ENCODE measurements around the gene INTS3.
"Not testable (repeated sequence)": the region's sequence is repeated elsewhere in the genome, so short reads cannot be mapped to it uniquely, and the experiment has no call there.

INTS3 gene

DNA sequence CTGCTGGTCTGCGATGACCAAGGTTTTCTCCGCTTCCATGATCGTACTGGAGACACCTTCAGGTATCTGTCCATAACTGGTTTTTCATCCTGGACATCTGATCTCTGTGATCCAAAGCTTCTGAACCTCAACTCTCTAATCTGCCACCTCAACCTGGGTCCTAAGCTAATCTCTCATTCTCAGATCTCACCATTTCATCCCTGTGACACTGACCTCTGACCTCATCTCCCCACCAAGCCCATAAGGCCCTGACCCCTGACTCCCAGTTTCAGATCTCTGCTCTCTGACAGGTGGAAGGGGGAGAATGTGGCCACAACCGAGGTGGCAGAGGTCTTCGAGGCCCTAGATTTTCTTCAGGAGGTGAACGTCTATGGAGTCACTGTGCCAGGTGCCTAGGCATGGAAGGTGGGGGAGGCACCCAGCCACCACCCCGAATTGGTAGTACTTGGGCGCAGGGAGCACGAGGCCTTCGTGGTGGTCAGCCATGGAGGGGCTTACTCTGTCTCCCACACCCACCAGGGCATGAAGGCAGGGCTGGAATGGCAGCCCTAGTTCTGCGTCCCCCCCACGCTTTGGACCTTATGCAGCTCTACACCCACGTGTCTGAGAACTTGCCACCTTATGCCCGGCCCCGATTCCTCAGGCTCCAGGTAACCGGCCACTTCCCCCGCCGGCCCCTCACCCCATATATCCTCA lies 51.1 kb downstream of the INTS3 start:
- DNase-seq = no peak

DNA sequence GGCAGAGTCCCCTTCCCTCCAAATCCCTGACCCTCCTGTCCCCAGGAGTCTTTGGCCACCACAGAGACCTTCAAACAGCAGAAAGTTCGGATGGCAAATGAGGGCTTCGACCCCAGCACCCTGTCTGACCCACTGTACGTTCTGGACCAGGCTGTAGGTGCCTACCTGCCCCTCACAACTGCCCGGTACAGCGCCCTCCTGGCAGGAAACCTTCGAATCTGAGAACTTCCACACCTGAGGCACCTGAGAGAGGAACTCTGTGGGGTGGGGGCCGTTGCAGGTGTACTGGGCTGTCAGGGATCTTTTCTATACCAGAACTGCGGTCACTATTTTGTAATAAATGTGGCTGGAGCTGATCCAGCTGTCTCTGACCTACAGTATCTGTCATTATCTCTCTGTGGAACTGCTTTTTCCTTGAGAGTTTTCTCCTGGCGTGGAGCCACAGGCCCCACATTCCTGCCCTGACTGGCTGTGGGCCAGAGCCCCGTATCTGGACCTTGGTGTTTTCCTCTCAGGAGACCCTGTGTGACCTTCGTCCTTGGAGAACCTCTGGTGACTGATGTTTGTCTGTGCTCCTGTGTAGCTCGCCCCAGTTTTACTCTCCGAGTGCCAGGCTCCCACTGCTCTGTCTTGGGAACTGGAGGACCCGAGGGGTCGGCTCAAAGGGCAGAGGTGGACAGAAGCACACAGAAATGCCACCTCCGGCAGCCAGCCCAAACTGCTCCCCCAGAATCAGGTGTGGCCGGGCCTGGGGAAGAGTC lies 52.1 kb downstream of the INTS3 start:
- no peak for DNase-seq

DNA sequence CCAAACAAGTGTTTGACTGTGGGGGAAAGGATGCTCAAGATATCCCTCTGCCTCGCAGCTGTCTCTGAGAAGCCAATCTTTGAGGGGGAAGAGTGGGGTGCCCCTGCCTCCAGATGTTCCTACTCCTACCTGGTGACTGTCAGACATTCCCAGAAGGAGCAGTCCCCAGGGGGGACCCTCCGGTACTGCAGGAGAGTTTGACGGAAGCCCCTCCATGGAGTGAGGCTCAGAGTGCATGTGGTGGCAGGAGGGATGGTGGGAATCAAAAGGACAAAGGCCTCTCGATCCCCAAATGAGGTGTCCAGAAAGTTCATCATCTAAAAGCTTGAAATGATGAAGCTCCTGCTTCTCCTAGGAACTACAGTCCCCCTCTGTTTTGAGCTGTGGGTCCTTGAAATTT lies 52.7 kb downstream of the INTS3 start:
- DNase-seq = no peak

DNA sequence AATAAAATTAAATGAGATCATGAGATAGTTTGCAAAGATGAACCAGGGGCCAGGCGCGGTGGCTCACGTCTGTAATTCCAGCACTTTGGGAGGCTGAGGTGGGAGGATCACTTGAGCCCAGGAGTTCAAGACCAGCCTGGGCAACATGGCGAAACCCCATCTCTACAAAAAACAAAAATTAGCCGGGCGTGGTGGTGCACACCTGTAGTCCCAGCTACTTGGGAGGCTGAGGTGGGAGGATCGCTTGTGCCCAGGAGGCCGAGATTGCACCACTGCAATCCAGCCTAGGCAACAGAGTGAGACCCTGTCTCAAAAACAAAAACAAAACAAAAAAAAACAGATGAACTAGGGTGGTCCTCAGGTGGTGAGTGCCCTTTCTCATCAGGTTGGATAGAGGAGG lies 54.8 kb downstream of the INTS3 start:
- not testable (repeated sequence) for DNase-seq

DNA sequence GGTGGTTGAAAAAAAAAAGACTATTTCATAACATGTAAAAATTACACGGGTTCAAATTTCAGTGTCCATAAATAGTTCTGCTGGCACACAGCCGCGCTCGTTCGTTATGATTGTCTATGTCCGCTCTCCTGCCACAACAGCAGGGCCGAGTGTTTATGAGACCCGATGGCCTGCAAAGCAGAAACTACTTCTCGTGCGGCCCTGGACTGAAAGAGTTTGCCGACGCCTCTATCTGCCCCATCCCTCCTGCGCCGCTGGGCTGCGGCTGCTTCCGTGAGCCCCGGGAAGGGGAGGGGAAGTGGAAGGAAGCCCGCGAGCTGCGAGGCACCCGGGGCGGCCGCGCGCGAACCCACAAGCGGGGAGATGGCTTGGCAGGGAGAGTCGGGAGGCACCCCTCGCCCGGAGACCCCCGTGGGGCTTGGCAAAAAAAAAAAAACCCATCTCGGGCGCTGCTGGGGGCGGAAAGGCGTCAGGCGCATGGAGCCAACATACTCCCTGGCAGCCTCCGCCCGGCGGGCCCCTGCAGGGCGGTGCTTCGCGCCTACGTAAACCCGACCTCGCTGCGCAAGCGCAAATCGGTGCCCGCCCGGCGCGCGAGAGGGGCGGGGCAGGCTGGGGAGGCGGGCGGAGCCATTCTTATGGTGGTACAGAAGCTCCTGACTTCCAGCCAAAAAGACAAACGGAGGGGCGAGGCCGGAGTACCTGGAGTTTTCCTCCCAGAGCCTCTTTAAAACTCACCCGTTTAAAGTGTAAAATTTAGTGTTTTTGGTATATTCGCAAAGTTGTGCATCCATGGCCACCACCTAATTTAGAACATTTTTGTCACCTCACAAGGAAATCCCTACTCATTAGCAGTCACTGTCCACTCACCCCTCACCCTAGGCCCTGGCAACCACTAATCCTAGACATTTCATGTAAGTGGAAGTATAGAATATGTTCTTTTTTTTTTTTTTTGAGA lies 55.7 kb downstream of the INTS3 start:
- peak; percentile 92 for DNase-seq

DNA sequence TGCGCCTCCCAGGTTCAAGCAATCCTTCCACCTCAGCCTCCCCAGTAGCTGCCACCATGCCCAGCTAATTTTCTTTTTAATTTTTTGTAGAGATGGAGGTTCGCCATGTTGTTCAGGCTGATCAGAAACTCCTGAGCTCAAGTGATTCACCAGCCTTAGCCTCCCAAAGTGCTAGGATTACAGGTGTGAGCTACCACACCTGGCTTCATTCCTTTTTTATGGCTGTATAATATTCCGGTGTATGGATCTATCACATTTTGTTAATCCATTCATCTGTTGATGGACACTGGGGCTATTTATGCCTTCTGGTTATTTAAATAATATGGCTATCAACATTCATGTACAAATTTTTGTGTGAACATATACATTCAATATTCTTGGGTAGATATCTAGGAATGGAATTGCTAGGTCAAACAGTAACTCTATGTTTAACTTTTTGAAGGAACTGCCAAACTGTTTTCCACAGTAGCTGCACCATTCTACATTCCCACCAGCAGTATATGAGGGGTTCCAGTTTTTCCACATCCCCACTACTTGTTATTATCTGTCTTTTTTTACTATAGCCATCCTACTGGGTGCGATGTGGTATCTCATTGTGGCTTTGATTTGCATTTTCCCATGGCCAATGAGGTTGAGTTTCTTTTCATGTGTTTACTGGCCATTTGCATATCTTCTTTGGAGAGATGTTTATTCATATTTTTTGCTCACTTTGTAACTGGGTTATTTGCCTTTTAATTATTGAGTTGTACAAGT lies 58.4 kb downstream of the INTS3 start:
- no peak for DNase-seq

DNA sequence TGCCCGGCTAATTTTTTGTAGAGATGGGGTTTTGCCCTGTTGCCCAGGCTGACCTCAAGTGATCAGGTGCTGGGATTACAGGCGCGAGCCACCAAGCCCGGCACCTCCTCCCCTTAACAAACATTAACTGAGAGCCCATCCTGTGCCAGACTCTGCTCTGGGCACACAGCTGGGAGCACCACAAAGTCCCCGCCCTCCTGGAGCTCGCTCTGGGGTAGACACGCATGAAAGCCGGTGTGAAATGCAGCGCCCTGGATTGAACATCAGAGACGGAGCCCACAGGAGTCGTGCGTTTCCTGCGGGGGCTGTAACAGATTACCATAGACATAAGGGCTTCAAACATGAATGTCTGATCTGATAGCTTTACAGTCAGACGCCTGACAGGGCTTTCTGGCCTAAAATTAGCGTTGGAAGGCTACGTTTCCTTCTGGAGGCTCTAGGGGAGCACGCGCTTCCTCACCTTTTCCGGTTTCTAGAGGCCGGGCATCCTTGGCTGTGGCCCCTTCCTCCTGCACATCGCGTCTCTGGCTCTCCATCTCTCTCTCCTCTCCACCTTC lies 61.7 kb downstream of the INTS3 start:
- no peak for DNase-seq

DNA sequence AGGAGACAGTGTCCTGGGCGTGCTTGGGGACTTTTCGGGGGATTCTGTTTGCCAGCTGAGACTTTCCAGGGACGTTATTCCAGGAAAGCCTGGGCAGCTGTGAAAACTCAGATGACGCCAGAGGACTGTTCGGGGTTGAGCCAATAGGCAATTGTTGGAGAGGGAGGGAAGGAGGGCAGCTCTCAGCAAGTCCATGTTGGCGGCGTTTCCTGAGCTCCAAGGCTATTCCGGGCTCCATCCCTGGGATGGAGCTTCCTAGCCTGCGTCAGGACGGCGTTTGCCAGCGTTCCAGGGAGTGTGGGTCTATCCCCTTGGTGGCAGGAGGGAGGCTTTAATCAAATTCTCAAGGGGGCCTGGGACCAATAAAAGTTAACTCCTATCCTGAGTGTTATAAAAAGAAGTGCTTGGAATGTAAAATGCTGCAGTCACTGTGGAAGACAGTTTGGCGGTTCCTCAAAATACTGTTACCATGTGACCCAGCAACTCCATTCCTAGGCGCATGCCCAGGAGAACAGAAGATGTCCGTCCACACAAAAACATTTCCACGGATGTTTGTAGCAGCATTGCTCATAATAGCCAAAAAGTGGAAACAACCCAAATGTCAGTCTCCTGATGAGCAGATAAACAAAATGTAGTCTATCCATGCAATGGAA lies 62.6 kb downstream of the INTS3 start:
- no peak for DNase-seq

DNA sequence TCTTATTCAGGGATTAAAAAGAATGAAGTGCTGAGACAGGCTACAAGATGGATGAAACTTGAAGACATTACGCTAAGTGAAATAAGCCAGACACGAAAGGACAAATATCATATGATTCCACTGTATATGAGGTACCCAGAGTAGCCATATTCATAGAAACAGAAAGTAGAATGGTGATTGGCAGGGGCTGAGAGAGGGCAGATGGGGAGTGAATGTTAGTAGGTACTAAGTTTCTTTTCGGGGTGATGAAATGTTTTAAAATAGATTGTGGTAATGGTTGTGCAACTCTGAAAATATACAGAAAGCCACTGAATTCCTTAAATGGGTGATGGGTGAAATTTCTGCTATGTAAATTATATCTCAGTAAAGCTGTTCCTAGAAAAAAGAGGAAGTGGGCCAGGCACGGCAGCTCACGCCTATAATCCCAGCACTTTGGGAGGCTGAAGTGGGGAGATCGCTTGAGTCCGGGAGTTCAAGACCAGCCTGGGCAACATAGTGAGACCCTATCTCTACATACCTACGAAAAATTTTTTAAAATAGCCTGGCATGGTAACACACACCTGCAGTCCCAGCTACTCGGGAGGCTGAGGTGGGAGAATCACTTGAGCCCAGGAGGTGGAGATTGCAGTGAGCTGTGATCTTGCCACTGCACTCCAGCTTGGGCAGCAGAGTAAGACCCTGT lies 63.3 kb downstream of the INTS3 start:
- peak; percentile 43 for DNase-seq

DNA sequence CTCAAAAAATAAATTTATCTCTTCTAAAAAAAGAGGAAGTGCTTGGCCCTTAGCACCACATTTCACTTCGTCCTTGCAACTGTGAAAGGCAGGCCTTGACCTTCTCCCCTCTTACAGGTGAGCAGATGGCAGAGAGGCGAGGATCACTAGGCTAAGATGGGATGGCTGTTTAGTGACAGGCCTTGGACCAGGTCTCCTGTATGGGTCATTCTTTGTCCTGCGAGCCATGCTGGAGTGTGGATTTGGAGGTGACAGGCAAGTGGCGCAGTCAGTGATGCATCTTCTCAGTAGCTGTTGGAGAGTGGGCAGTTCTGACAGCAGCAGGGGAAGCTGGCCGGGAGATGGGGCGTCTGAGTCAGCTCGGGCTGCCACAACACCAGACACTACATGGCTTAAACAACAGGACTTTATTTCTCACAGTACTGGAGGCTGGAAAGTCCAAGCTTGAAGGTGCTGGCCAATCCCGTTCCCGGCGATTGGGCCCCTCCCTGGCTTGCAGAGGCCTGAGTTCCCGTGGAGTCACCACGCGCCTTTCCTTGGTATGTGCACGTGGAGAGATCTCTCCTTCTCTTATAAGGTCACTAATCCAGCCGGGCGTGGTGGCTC lies 63.9 kb downstream of the INTS3 start:
- no peak for DNase-seq

DNA sequence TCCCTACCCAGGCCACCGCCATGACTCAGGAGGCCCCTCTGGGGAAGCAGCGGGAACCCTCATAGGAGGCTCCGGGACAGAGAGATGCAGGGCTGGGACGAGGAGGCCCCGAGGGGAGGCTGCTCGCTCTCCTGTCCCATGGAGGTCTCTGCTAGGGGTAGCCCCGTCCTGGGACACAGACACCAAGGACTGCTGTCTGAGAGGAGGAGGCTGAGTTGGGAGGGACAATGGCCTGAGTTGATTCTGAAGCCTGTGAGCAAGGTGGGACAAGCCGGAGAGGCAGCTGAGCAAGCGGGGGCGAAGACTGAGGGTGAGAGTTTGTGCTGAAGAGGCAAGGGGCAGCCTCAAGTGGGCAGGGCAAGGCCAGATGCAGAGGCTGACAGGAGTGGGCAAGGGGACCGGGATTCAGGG lies 64.8 kb downstream of the INTS3 start:
- no peak for DNase-seq

DNA sequence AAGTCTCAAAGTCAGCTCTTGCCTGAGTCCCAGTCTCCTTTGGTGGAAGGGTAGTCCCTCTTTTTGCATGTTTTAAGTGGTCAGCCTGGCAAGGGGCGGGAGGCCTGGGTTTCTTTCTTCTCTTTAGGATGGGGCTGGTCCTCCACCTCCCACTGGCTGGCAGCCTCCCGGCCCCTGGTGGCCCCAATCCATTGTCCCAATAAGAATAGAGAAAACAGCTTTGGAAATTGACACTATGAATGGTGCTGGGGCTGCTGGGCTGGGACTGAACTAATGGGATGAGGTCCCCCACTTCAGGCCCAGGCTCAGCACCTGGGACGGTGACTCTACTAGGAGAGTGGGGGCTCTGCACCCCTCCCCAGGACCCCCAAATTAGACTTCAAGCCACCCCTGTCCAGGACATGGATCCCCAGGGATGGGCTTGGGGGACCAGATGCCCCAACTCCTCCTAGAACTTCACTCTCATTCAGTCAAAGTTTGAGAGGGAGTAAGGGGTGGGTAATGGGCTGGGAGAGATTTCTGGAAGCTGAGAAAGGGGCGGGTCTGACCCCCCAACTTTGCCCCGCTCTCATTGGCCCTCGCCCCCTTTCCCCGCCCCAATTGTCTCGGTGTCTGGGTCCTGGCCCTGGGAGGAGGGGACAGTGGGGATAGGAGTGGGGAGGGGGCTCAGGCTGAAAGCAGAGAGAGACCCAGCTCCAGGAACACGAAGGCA lies 65.6 kb downstream of the INTS3 start:
- no peak for DNase-seq

DNA sequence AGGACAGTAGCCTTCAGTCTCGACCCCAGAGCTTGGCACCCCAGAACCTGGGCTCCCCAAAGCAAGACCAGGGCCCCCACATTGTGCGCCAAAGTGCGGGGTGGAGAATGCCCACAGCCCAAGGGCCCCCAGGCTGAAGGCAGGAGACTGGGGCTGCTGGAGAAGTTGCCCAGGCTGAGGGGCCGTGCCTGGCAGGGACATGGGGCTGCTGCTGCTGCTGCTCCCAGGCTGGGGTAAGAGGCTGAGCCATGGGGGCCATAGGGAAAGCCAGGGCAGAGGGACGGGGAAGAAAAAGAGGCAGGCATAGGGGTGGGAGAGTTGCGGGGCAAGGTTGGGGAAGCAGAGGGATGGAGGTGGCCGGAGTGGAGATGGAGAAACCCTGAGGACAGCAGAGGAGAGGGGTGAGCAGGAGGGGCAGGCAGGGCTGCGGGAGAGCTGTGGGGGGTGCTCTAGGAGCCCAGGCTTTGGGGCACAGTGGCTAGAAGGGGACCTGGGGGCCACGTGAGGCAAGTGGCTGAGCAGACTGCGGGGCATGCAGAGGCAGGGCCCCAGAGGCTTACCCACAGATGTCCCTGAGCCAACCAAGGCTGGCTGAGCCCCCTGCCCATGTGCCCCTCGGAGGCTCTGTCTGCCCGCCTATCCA lies 66.2 kb downstream of the INTS3 start:
- DNase-seq = no peak

DNA sequence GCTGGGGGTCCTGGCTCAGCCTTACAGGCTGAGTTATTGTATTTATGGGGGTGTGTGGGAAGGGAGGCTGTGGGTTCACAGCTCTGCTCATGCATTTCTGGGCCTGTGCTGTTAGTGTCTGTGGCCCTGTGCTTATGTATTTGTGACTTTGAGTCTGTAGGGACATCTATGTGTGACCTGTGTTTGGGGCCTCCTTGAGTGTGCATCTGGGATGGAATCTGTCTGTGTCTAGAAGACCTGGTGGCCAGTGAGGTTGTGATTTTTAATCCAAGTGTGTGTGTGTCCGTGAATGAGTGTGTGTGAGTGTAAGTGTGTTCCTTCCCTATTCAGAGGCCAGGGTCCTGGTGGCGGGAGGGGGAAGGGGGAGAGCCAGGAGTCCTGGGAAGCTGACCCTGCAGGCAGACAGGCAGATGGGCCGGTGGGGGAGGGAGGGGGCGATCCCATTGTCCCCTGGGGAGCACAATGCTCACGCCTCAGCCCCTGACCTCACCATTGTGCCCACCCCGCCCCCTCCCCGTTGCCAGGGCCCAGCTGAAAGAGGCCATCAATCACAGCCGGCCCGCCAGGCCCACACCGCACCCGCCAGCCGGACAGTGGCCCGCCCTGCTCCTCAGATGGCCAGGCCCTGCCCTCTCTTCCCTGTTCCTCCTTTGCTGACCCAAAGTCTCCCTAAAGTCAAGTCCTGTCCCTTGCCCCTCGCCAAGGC lies 66.9 kb downstream of the INTS3 start:
- no peak for DNase-seq

DNA sequence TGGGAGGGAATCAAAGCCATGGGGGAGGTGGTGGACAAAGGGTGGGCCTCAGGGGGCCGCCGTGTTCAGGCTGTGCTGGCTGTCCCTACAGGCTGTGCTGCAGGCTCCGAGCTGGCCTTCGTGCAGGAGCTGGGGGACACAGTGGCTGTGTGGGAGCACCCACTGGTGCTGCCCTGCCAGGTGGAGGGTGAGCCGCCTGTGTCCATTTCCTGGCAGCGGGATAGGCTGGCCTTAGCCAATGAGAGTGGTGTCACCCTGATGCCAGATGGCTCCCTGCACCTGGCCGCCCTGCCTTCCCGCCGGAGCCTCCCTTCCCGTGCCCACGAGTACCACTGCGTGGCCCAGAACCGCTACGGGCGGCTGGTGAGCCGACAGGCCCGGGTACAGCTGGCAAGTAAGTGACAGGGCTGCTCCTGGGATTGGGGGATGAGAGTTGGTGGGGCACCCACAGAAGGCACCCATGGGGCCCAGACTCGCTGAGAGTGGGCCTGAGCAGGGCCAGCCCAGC lies 67.5 kb downstream of the INTS3 start:
- DNase-seq = no peak

DNA sequence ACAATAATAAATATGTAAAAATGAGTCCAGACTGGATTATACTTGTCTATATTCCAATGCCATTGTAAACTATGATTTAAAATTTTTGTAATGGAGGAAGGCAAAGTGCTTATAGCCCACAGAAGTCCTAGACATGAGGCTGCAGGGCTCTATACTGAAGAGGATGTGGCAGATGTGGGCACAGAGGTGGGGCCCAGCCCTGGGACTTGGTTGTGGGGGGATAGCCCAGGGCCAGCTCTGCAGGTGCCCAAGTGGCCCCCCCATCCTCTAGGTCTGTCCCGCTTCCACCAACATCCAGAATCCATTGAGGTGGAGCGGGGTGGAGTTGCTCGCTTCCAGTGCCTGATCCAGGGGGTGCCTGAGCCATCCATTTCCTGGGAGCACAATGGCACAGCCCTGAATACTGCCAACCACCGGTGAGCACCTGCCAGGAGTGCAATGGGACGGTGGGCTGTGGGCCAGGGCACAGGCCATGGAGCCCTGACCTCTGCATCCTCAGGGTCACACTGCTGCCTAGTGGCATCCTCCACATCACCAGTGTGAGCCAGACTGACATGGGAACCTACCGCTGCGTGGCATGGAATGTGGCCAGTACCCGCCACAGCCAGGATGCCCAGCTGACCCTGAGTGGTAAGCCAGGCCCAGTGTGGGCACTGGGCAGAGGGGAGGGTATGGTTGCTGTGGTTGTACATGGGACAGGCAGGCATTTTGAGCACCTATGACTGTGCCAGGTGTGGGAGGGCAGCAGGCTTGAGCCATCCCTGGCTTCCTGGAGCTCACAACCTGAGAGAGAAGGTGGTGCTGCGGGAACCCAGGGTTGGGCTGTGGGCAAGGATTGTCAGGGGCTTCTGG lies 68.3 kb downstream of the INTS3 start:
- no peak for DNase-seq

DNA sequence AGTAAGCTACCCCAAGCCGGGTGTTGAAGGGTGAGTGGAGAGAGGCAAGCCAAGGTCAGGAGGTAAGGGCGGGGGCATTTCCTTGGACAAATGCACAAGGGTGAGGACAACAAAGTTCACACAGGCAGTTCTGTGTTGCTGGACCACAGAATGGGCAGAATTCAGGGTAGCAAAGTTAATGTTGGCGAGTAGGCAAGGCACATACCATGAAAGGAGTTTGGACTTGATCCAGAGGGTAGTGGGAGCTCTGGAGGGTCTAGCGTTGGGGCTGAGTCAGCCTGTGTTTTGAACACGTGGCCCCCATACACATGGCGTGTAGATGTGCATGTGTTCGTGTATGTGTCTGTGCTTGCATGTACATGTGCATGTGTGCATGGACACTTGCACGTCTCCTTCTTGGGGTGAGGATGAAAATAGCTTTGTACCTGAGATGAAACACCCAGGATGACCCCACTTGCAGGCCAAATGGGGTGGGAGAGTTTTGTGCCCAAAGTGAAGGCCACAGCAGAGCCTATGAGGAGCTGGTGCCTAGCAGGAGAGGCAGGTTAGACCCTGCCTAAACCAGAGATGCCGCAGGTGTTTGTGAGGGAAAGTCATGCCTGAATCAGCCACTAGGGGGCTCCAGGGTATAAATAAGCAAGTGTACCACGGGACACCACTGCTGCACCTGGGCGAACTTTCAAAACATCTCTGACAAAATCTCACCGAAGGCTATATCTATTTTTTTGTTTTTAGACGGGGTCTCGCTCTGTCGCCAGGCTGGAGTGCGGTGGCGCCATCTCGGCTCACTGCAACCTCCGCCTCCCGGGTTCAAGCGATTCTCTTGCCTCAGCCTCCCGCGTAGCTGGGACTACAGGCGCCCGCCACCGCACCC lies 69.2 kb downstream of the INTS3 start:
- DNase-seq = peak; percentile 86

Data from CD4-positive, alpha-beta T cell treated with Interleukin-21 for 1 hour (primary cell).